ENCODE measurements around the gene STC2. TPM values are rescaled to one million over a fixed set of nuclear protein-coding genes. Genes with fewer than 3 reads are reported as not detected.

Gene STC2
- total RNA-seq, 4 donors from 2014 or later: 3.8 to 12.0 (median 8.7) TPM

DNA sequence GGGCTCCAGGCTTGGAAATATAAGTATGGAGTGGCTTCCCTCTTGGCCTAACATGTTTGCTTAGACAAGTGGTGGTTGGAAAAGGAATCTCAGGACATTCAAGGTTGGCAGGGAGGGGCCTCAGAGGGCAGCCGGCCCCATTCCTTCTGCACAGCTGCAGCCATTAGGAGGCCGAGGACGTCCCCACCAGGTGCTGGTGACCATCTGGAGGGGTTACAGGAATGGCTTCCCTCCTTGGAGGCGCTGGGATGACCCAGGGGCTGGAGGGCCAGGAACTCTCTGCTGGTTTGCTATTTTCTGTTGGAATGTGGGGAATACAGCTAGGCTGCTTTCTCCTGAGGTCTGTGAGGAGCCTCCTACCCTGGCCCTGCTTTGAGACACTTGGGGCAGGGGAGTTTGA is 18.5 kb downstream of the STC2 start:
- Histone ChIP-seq H3K27ac (no peak overlapping the region), H3K4me1 (peaks cover 17 to 19% of the 10 kb centered on the region in 2 donors), H3K27me3 (no peaks in the 10 kb centered on the region), H3K4me3 (replicated peaks in 1 of 3) (no peak overlapping the region), H3K36me3 (no peaks in the 10 kb centered on the region), H3K9me3 (no peaks in the 10 kb centered on the region)
- no peak for DNase-seq
- no peak for TF ChIP-seq POLR2A (IDR thresholded peaks at IDR 0.05)
- TF ChIP-seq, protein P1, sequence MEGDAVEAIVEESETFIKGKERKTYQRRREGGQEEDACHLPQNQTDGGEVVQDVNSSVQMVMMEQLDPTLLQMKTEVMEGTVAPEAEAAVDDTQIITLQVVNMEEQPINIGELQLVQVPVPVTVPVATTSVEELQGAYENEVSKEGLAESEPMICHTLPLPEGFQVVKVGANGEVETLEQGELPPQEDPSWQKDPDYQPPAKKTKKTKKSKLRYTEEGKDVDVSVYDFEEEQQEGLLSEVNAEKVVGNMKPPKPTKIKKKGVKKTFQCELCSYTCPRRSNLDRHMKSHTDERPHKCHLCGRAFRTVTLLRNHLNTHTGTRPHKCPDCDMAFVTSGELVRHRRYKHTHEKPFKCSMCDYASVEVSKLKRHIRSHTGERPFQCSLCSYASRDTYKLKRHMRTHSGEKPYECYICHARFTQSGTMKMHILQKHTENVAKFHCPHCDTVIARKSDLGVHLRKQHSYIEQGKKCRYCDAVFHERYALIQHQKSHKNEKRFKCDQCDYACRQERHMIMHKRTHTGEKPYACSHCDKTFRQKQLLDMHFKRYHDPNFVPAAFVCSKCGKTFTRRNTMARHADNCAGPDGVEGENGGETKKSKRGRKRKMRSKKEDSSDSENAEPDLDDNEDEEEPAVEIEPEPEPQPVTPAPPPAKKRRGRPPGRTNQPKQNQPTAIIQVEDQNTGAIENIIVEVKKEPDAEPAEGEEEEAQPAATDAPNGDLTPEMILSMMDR (IDR thresholded peaks at IDR 0.05): no peak
- WGBS, 2 donors: 80 to 83% methylated on average over 1 of the region's 4 CpGs
- intact Hi-C loops (cut with DNase I): no loop called here

DNA sequence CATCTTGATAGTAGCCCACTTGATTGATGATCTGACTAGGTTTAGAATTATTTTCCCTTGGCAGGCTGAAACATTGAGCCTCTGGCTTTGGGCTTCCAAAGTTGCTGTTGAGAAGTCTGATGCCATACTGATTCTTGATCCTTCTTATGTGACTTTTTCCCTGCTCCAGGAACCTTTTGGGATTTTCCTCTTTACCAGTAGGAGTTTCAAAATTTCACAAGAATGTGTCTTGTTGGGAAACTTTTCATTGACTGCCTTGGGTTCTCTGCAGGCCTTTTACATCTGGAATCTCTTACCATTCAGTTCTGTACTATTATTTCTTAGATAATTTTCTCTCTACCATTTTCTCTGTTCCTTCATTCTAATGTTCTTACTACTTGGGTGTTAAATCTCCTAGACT is 20.0 kb downstream of the STC2 start:
- Histone ChIP-seq H3K36me3 (no peaks in the 10 kb centered on the region), H3K4me1 (peaks cover 17 to 19% of the 10 kb centered on the region in 2 donors), H3K9me3 (no peaks in the 10 kb centered on the region), H3K4me3 (replicated peaks in 1 of 3) (no peak overlapping the region), H3K27me3 (no peaks in the 10 kb centered on the region), H3K27ac (no peak overlapping the region)
- intact Hi-C loops (cut with DNase I): no loop called here
- DNase-seq: no peak
- TF ChIP-seq, protein P1 (IDR thresholded peaks at IDR 0.05): no peak
- no peak for TF ChIP-seq POLR2A (IDR thresholded peaks at IDR 0.05)

DNA sequence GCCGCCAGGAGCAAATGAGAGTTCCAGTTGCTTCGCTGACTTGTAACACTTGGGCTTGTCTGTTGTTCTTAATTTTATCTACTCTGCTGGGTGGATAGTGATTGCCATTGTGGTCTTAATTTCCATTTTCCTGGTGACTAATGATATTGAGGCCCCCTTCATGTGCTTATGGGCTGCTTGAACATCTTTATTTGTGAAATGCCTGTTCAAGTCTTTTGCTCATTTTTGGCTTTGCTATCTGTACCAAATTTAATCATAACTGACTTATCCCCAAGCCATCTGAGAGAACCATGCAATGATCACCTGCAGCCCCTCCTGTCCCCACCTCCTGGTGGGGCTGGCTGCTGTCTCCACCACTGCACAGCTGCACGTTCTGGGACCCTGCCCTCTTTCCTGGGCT is 20.5 kb downstream of the STC2 start:
- no peak for TF ChIP-seq POLR2A (IDR thresholded peaks at IDR 0.05)
- TF ChIP-seq, protein P1 (IDR thresholded peaks at IDR 0.05): no peak
- no peaks in the 10 kb centered on the region for H3K27me3 ChIP-seq
- intact Hi-C loops (cut with DNase I): no loop called here
- no peak overlapping the region for H3K27ac ChIP-seq
- no peaks in the 10 kb centered on the region for H3K36me3 ChIP-seq
- DNase-seq: no peak
- no peak overlapping the region for H3K4me3 ChIP-seq (replicated peaks in 1 of 3)
- no peaks in the 10 kb centered on the region for H3K9me3 ChIP-seq
- peaks cover 17 to 19% of the 10 kb centered on the region in 2 donors for H3K4me1 ChIP-seq
- WGBS, 2 donors: 96 to 97% methylated on average over 3 of the region's 3 CpGs

DNA sequence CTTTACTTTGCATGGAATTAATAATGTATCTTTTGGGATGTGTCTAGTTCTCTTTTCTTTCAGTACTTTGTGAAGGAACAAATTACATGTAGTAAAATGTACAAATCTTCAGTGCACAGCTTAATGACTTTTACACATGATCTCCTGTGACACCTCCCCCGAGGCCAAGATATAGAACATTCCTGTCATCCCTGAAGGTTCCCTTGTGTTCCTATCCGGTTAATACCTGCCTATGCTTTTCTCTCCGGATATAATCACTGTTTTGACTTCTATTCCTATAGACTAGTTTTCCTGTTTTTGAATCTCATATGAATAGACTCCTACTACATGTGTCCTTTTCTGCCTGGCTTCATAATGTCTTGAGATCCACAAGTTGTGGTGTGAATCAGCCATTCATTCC is 21.5 kb downstream of the STC2 start:
- Histone ChIP-seq H3K27me3 (no peaks in the 10 kb centered on the region), H3K9me3 (no peaks in the 10 kb centered on the region), H3K27ac (no peak overlapping the region), H3K4me3 (replicated peaks in 1 of 3) (no peak overlapping the region), H3K36me3 (no peaks in the 10 kb centered on the region), H3K4me1 (peaks cover 17 to 19% of the 10 kb centered on the region in 2 donors)
- 79 to 88% methylated on average over 3 of the region's 3 CpGs for WGBS, 2 donors
- no peak for DNase-seq
- intact Hi-C loops (cut with DNase I): no loop called here
- TF ChIP-seq POLR2A (IDR thresholded peaks at IDR 0.05): no peak
- TF ChIP-seq, protein P1 (IDR thresholded peaks at IDR 0.05): no peak

DNA sequence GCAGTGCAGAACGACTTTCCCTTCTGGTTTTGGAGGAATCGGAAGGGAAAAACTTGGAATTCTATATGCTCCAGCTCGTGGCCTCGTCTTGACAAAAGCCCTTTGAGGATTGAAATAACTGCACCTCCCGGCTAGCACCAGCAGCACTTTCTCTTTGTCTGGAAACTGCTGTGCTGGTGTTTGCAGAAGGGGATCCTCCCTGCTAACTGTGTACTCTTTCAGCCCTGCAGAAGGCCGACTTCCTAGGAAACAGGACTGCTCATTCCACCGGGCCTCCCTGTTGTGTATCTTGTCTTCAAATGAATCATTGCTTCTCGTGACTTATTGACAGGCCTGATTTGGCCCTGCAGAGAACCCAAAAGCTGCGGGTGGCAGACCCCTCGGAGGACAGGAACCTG is 23.6 kb downstream of the STC2 start:
- H3K36me3 ChIP-seq: no peaks in the 10 kb centered on the region
- H3K4me1 ChIP-seq: peaks cover 0 to under 1% of the 10 kb centered on the region in 2 donors
- H3K4me3 ChIP-seq (replicated peaks in 1 of 3): no peak overlapping the region
- intact Hi-C loops (cut with DNase I): no loop called here
- TF ChIP-seq POLR2A (IDR thresholded peaks at IDR 0.05): no peak
- TF ChIP-seq, protein P1 (IDR thresholded peaks at IDR 0.05): no peak
- no peak overlapping the region for H3K27ac ChIP-seq
- H3K27me3 ChIP-seq: no peaks in the 10 kb centered on the region
- WGBS, 2 donors: 74 to 83% methylated on average over 9 to 10 of the region's 10 CpGs
- DNase-seq: no peak
- H3K9me3 ChIP-seq: no peaks in the 10 kb centered on the region

Data from thyroid gland (tissue), 4 donors.